ENCODE results near the gene ALG1.

DNA sequence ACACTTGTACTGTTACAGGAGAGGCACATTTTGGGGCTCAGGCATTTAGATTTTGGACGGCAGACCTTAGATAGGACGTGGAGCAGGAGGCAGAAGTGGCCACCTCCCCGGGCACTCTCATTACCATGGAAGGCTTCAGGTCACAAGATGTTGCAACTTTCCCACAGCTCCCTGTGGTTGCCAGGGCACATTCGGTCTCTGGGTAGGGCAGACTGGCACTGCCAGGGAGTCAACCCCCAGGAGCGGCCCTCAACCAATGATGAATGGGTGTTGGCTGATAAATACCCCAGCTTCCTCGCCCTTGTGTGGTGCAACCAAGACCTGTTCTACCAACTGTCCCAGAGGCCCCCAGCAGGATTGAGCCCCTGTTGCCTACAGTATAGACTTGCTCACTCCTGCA, 49.1 kb upstream of the ALG1 start:
- TF ChIP-seq, protein P1, sequence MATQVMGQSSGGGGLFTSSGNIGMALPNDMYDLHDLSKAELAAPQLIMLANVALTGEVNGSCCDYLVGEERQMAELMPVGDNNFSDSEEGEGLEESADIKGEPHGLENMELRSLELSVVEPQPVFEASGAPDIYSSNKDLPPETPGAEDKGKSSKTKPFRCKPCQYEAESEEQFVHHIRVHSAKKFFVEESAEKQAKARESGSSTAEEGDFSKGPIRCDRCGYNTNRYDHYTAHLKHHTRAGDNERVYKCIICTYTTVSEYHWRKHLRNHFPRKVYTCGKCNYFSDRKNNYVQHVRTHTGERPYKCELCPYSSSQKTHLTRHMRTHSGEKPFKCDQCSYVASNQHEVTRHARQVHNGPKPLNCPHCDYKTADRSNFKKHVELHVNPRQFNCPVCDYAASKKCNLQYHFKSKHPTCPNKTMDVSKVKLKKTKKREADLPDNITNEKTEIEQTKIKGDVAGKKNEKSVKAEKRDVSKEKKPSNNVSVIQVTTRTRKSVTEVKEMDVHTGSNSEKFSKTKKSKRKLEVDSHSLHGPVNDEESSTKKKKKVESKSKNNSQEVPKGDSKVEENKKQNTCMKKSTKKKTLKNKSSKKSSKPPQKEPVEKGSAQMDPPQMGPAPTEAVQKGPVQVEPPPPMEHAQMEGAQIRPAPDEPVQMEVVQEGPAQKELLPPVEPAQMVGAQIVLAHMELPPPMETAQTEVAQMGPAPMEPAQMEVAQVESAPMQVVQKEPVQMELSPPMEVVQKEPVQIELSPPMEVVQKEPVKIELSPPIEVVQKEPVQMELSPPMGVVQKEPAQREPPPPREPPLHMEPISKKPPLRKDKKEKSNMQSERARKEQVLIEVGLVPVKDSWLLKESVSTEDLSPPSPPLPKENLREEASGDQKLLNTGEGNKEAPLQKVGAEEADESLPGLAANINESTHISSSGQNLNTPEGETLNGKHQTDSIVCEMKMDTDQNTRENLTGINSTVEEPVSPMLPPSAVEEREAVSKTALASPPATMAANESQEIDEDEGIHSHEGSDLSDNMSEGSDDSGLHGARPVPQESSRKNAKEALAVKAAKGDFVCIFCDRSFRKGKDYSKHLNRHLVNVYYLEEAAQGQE (IDR thresholded peaks at IDR 0.05; ENCODE audit: insufficient replicate concordance, low read depth) = no peak
- TF ChIP-seq, protein P2, sequence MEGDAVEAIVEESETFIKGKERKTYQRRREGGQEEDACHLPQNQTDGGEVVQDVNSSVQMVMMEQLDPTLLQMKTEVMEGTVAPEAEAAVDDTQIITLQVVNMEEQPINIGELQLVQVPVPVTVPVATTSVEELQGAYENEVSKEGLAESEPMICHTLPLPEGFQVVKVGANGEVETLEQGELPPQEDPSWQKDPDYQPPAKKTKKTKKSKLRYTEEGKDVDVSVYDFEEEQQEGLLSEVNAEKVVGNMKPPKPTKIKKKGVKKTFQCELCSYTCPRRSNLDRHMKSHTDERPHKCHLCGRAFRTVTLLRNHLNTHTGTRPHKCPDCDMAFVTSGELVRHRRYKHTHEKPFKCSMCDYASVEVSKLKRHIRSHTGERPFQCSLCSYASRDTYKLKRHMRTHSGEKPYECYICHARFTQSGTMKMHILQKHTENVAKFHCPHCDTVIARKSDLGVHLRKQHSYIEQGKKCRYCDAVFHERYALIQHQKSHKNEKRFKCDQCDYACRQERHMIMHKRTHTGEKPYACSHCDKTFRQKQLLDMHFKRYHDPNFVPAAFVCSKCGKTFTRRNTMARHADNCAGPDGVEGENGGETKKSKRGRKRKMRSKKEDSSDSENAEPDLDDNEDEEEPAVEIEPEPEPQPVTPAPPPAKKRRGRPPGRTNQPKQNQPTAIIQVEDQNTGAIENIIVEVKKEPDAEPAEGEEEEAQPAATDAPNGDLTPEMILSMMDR (IDR thresholded peaks at IDR 0.05; ENCODE audit: insufficient read depth, low read length) = no peak

Data from HL-60 (cell line).